HUES48 (cell line): ENCODE data around the gene LDAH.

Source experiments
- H3K27ac ChIP-seq: one replicate; pipeline ENCODE4 v1.7.0; 2013; ENCODE audit warnings: low read depth, low read length, inconsistent platforms
- H3K27me3 ChIP-seq: 2 replicates; pipeline ENCODE4 v1.6.1; 2013; ENCODE audit warnings: mild to moderate bottlenecking, low read length; ENCODE audit not compliant: control insufficient read depth, insufficient read depth
- H3K36me3 ChIP-seq: 2 replicates; pipeline ENCODE4 v1.6.1; 2013; ENCODE audit warnings: low read length; ENCODE audit not compliant: control insufficient read depth, insufficient read depth
- H3K4me1 ChIP-seq: 2 replicates; pipeline ENCODE4 v1.6.1; 2013; ENCODE audit warnings: mild to moderate bottlenecking, low read length; ENCODE audit not compliant: control insufficient read depth, insufficient read depth
- H3K4me3 ChIP-seq: 2 replicates; pipeline ENCODE4 v1.5.1; 2013; ENCODE audit warnings: mild to moderate bottlenecking, low read depth, low read length
- H3K9ac ChIP-seq: 2 replicates; pipeline ENCODE4 v1.6.1; 2013; ENCODE audit warnings: mild to moderate bottlenecking, low read depth, low read length, moderate library complexity
- H3K9me3 ChIP-seq: 2 replicates; pipeline ENCODE4 v1.6.1; 2013; ENCODE audit warnings: low read length; ENCODE audit not compliant: control insufficient read depth, insufficient read depth

The LDAH gene

DNA sequence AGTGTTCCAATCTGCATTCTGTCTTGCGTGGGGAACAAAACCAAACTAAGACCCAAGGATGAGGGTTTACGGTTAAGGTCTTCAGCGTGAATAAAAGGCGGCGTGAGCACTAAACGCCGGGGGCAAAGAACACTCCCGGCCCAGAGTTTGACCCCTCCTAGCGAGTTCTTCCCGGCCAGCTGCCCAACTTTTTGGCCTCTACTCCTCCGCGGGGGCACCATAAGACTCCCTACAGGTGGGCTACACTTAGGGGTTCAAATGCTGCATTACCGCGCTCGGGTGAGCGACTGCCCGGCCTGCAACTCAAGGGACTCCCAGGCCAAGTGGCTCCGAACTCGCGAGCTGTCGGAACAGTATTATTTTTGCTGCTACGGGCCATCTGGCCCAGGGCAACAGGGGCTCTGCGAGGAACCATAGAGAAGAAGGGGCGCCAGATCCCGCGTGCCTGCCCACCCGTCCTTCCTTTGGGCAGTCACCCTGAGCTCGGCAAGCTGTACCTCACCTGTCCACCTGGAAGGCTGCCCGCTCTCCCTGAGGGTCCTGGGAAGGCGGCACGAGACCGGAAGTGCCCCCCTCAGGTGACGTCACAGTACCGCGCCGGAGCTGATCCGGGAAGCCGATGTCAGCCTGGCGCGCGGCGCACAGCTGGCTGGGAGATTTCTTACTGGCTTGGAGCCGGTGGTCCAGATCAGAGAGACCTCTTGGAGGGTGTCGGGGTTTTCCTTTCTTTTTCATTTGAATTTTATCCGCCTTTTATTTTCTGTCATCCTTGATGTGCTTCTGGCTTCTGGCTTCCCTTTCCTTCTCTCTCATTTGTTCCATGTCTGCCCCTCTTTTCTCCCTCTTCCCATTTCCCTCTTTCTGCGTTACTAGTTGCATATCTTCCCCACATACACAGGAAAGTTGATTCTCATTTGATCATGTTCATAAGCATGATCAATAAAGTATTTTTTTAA, at the start of gene LDAH:
Gene LDAH (minus strand): TSS at position 567 of the 956 bp plus-strand sequence. CDS start 21,638 bp downstream, outside the sequence.
- no peaks in the 10 kb centered on the region for H3K36me3 ChIP-seq
- peak within 1 kb of the TSS; percentile 83 for H3K4me3 ChIP-seq
- peak within 1 kb of the TSS; percentile 91 for H3K27ac ChIP-seq
- H3K4me1 ChIP-seq: no peaks in the 10 kb centered on the region
- peaks cover 9% of the 10 kb centered on the region; the same call in 1 of the 2 replicates for H3K27me3 ChIP-seq
- no peaks in the 10 kb centered on the region for H3K9me3 ChIP-seq
- peak within 1 kb of the TSS; percentile 96 for H3K9ac ChIP-seq

DNA sequence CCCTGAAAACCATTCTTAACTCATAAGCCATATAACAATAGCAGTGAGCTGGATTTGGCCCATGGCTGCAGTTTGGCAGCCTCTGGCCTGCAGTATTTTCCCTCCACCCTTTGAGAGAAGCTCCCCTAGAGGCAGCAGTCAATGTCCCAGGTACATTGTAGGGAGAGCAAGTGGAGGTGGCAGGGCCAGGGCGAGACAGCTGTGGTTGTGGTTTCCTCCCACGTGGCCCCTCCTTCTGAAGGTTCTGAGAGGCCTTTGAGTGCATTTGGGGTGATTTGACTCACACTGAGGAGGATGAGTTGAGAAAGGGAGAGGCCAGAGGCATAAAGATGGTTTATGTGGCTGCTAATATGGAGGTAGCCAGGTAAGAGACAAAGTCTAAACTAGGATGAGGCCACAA, 45.5 kb upstream of the LDAH start:
- Histone ChIP-seq H3K27ac (no peak overlapping the region), H3K9me3 (0 out of 2 replicates have a peak, but pooled peaks cover 3% of the 10 kb centered on the region), H3K27me3 (no peaks in the 10 kb centered on the region), H3K36me3 (no peaks in the 10 kb centered on the region), H3K4me1 (no peaks in the 10 kb centered on the region), H3K9ac (no peak overlapping the region), H3K4me3 (no peak overlapping the region)

DNA sequence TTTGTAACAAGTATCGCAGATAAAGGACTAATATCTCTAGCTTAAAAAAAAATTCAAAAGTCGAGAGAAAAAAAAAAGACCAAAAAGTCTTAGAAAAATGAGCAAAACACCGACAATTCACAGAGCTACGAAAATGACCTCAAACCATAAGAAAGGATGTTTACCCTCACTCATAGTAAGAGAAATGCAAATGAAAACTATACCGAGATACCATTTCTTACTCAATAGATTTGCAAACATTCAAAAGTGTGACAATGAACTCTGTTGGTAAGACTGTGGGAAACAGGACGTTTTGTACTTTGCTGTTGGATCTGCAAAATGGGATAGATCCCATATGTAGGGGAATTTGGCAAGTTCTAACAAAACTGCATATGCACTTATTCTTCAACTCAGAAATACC, 39.9 kb upstream of the LDAH start:
- Histone ChIP-seq H3K9ac (no peak overlapping the region), H3K36me3 (no peaks in the 10 kb centered on the region), H3K27me3 (no peaks in the 10 kb centered on the region), H3K27ac (no peak overlapping the region), H3K4me3 (no peak overlapping the region), H3K4me1 (no peaks in the 10 kb centered on the region), H3K9me3 (no peaks in the 10 kb centered on the region)

DNA sequence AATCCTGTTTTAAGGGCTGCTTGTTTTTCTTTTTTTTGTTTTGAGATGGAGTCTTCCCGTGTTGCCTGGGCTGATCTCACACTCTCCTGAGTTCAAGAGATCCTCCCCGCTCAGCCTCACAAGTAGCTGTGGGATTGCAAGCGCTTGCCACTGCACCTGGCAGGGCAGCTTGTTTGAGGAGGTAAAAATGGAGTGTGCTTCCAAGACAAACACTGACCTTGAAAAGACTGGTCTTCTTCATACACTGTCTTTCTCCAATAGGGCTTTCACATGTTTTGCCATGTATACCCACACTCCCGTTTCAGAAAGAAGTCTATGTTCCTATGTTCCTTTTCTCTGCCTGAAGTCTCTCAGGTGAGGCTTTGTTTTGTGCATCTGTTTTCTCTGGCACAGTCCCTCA, 32.6 kb upstream of the LDAH start:
- Histone ChIP-seq H3K27ac (no peak overlapping the region), H3K36me3 (no peaks in the 10 kb centered on the region), H3K27me3 (no peaks in the 10 kb centered on the region), H3K4me1 (no peaks in the 10 kb centered on the region), H3K9ac (no peak overlapping the region), H3K9me3 (no peaks in the 10 kb centered on the region), H3K4me3 (no peak overlapping the region)

DNA sequence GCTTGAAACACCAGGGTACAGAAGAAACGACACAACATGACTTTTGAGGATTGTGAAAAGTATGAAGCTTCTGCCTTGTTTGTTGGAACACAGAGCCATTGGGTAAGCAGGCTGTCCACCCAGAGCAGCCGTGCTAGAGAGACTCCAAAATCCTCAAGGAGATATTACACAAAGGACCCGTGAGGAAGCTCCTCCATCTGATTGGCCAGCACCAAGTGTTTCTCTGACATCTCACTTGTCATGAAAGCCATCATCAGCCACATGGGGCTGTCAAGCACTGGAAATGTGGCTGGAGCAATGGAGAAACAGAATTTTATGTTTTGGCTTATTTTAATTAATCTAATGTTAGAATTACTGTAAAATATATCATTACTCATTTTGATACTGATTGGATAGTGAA, 29.8 kb upstream of the LDAH start:
- Histone ChIP-seq H3K36me3 (no peaks in the 10 kb centered on the region), H3K4me1 (no peaks in the 10 kb centered on the region), H3K9me3 (no peaks in the 10 kb centered on the region), H3K9ac (no peak overlapping the region), H3K27me3 (no peaks in the 10 kb centered on the region), H3K4me3 (no peak overlapping the region), H3K27ac (no peak overlapping the region)

DNA sequence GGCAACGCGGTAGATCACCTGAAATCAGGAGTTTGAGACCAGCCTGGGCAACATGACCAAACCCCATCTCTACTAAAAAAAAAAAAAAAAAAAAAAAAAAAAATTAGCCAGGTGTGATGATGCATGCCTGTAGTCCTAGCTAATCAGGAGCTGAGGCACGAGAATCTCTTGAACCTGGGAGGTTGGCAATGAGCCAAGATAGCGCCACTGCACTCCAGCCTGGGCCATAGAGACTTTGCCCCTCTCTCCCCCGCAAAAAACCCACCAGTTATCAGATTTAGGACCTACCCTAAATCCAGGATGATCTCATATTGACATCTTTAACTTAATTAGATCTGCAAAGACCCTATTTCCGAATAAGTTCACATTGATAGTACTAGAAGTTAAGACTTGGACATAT, 29.2 kb upstream of the LDAH start:
- no peaks in the 10 kb centered on the region for H3K9me3 ChIP-seq
- no peaks in the 10 kb centered on the region for H3K27me3 ChIP-seq
- no peak overlapping the region for H3K9ac ChIP-seq

DNA sequence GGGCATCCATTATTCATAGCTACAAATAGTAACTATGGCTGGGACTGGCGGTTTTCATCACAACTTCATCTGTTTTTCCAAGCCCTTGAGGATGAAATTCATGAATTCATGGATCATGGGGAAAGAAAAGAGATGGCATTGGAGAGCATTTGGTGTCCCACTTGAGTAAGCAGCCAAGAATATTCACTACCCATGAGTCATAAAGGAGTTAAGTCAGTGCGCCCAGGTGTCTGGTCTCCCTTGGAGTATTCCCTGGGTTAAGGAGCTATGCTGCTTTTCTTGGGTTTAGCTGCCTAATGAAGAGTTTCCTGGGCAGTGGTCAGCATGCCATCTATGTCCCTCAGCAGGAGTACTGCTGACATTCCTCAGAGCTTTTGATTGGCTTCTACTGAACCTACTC, 21.3 kb upstream of the LDAH start:
- Histone ChIP-seq H3K36me3 (no peaks in the 10 kb centered on the region), H3K9me3 (no peaks in the 10 kb centered on the region), H3K4me3 (no peak overlapping the region), H3K9ac (no peak overlapping the region), H3K27me3 (peaks cover 3% of the 10 kb centered on the region; the same call in 1 of the 2 replicates), H3K27ac (no peak overlapping the region), H3K4me1 (no peaks in the 10 kb centered on the region)

More for the DNA sequence above, 29.2 kb upstream of the LDAH start:
- H3K4me3 ChIP-seq: no peak overlapping the region
- no peaks in the 10 kb centered on the region for H3K36me3 ChIP-seq
- H3K27ac ChIP-seq: no peak overlapping the region
- H3K4me1 ChIP-seq: no peaks in the 10 kb centered on the region

DNA sequence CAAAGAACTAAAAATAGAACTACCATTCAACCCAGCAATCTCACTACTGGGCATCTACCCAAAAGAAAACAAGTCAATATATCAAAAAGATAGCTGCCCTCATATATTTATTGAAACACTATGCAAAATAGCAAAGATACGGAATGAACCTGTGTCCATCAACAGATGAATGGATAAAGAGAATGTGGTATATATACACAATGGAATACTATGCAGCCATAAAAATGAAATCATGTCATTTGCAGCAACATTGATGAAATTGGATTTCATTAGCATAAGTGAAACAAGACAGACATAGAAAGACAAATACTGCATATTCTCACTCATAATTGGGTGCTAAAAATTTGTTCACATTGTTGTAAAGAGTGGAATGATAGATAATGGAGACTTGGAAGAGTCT, 16.2 kb upstream of the LDAH start:
- Histone ChIP-seq H3K4me3 (no peak overlapping the region), H3K4me1 (no peaks in the 10 kb centered on the region), H3K27ac (no peak overlapping the region), H3K27me3 (peaks cover 3% of the 10 kb centered on the region; the same call in 1 of the 2 replicates), H3K9me3 (no peaks in the 10 kb centered on the region), H3K36me3 (no peaks in the 10 kb centered on the region), H3K9ac (no peak overlapping the region)

DNA sequence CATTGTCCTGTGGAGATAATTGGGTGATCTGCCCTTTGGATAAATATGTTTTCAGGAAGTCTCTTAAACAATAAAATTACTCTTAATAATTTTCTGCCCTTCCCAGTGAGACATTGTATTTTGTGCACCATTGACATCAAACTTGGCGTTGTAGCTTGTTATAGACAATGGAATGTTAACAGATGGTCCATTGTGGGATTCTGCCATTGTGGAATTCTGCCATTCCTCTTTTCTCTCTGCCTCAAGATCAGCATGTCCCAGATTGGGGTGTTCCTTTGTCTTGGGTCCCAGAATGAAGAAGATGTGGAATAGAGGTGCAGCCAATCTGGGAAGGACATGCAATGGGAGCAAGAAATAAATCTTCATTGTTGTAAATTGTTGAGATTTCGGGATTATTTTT, 15.1 kb upstream of the LDAH start:
- no peak overlapping the region for H3K9ac ChIP-seq
- H3K4me1 ChIP-seq: no peaks in the 10 kb centered on the region
- no peak overlapping the region for H3K4me3 ChIP-seq
- H3K27ac ChIP-seq: no peak overlapping the region
- no peaks in the 10 kb centered on the region for H3K9me3 ChIP-seq
- H3K36me3 ChIP-seq: no peaks in the 10 kb centered on the region
- H3K27me3 ChIP-seq: peaks cover 3% of the 10 kb centered on the region; the same call in 1 of the 2 replicates

DNA sequence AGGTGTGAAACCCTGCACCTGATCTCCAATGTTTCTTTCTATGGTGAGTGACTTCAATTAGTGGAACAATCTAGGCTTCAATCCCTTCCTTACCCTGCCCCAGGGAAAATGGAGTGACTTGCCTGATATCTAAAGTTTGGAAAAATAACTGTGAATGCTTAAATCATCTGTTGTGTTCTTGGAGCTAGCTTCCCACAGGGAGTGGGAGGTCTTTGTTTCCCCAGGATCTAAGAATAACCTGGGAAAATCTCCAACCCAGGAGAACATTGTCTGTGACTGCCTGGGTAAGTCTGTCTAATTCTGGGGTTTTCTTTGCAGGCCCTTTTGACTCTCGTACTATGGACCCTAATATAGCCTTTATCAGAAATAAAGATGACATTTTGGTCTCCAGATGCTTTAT, 13.6 kb upstream of the LDAH start:
- Histone ChIP-seq H3K27me3 (peaks cover 3% of the 10 kb centered on the region; the same call in 1 of the 2 replicates), H3K4me1 (no peaks in the 10 kb centered on the region), H3K9ac (no peak overlapping the region), H3K4me3 (no peak overlapping the region), H3K9me3 (no peaks in the 10 kb centered on the region), H3K36me3 (no peaks in the 10 kb centered on the region), H3K27ac (no peak overlapping the region)

DNA sequence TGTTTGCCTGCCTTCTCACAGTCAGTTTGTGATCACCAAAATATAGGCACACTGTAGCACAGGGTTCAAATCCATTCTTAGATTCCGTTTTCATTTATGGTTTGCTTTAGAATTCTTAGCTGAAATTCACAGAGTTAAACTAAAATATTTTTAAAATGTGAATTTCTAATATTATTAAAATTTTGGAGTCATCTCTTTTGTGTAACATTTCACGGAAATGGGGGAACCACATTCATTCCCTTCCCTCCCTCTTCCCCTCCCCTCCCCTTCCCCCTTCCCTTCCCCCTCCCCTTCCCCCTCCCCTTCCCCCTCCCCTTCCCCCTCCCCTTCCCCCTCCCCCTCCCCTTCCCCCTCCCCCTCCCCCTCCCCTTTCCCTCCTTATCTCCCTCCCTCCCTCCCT, 11.4 kb upstream of the LDAH start:
- H3K27ac ChIP-seq: no peak overlapping the region
- H3K4me3 ChIP-seq: no peak overlapping the region
- H3K36me3 ChIP-seq: no peaks in the 10 kb centered on the region
- H3K9me3 ChIP-seq: no peaks in the 10 kb centered on the region
- H3K4me1 ChIP-seq: no peaks in the 10 kb centered on the region
- no peak overlapping the region for H3K9ac ChIP-seq
- H3K27me3 ChIP-seq: peaks cover 10% of the 10 kb centered on the region; the same call in 1 of the 2 replicates
